ENCODE data around the gene MIGA2. TPM values are rescaled to one million over a fixed set of nuclear protein-coding genes. Genes with fewer than 3 reads are reported as not detected.

Gene MIGA2
- total and polyA plus RNA-seq, 2 of the 4 experiments (the other 2 are of a cell fraction), result 12.5 to 25.3 TPM

DNA sequence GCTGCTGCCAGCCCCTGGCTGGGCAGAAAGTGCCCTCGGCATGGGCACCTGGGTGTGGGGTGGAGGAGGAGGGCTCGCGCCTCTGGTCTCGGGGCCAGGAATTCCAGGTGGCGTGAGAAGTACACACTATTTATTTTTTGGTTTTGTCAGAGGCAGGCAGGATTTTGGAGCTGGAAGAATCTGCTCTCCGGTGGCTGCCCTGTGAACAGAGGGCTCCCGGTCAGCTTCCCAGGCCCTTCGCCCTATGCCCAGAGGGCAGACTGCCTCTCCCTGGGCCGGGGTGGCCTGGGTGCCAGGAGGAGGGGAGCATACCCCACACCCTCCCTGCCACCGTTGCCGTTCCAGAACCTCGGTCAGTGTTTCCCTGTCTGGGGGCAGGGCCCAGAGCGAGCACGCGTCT is 52.8 kb downstream of the MIGA2 start:
- TF ChIP-seq RFX5 (IDR thresholded peaks at IDR 0.05; ENCODE audit: low read depth, low read length) (no peak), MAFK (IDR thresholded peaks at IDR 0.05; ENCODE audit: low read depth, low read length) (no peak), CHD1 (IDR thresholded peaks at IDR 0.05; ENCODE audit: low read depth, low read length) (no peak), CEBPB (IDR thresholded peaks at IDR 0.05; ENCODE audit: low read depth, low read length) (no peak), MAZ (IDR thresholded peaks at IDR 0.05; ENCODE audit: borderline replicate concordance, low read depth, low read length) (no peak), SMC3 (IDR thresholded peaks at IDR 0.05; ENCODE audit: low read depth, low read length) (no peak), BHLHE40 (IDR thresholded peaks at IDR 0.05; ENCODE audit: low read depth, low read length) (no peak), POLR2A (IDR thresholded peaks at IDR 0.05; ENCODE audit: low read depth, low read length) (no peak), FOS (IDR thresholded peaks at IDR 0.05; ENCODE audit: low read depth, low read length) (no peak), MXI1 (IDR thresholded peaks at IDR 0.05; ENCODE audit: borderline replicate concordance, low read depth, low read length) (no peak), RAD21 (IDR thresholded peaks at IDR 0.05; ENCODE audit: low read length) (no peak), ELK1 (IDR thresholded peaks at IDR 0.05; ENCODE audit: borderline replicate concordance, low read depth, low read length) (no peak)
- TF ChIP-seq, protein P1, sequence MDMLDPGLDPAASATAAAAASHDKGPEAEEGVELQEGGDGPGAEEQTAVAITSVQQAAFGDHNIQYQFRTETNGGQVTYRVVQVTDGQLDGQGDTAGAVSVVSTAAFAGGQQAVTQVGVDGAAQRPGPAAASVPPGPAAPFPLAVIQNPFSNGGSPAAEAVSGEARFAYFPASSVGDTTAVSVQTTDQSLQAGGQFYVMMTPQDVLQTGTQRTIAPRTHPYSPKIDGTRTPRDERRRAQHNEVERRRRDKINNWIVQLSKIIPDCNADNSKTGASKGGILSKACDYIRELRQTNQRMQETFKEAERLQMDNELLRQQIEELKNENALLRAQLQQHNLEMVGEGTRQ (IDR thresholded peaks at IDR 0.05; ENCODE audit: low read depth, low read length), result no peak
- TF ChIP-seq, protein P2, sequence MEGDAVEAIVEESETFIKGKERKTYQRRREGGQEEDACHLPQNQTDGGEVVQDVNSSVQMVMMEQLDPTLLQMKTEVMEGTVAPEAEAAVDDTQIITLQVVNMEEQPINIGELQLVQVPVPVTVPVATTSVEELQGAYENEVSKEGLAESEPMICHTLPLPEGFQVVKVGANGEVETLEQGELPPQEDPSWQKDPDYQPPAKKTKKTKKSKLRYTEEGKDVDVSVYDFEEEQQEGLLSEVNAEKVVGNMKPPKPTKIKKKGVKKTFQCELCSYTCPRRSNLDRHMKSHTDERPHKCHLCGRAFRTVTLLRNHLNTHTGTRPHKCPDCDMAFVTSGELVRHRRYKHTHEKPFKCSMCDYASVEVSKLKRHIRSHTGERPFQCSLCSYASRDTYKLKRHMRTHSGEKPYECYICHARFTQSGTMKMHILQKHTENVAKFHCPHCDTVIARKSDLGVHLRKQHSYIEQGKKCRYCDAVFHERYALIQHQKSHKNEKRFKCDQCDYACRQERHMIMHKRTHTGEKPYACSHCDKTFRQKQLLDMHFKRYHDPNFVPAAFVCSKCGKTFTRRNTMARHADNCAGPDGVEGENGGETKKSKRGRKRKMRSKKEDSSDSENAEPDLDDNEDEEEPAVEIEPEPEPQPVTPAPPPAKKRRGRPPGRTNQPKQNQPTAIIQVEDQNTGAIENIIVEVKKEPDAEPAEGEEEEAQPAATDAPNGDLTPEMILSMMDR (conservative IDR thresholded peaks at IDR 0.05; ENCODE audit: low read depth, low read length), result no peak
- H3K4me1 ChIP-seq (ENCODE audit: control insufficient read depth, insufficient read depth, low read length), result no peaks in the 10 kb centered on the region
- no peak overlapping the region for H2AK9ac ChIP-seq (replicated peaks; ENCODE audit: low read depth, low read length, poor library complexity)
- dilution Hi-C loops (cut with HindIII; ENCODE audit: low sequenced_read_pairs, unreplicated experiment), result no loop called here
- DNase-seq, result no peak
- H3K9ac ChIP-seq (ENCODE audit: low read depth, low read length), result no peak overlapping the region
- H3K4me2 ChIP-seq (ENCODE audit: low read depth, low read length), result no peak overlapping the region
- no peak overlapping the region for H4K91ac ChIP-seq (ENCODE audit: insufficient read depth, low read depth, low read length)
- no peak overlapping the region for H2BK5ac ChIP-seq (ENCODE audit: low read depth, low read length, poor library complexity, severe bottlenecking)
- no peak overlapping the region for H2BK15ac ChIP-seq (ENCODE audit: low read depth, low read length)
- H3K9me3 ChIP-seq (ENCODE audit: control insufficient read depth, insufficient read depth, low read length), result no peaks in the 10 kb centered on the region
- no peak overlapping the region for H3K4me3 ChIP-seq (ENCODE audit: insufficient read depth, low read depth, low read length)
- CTCF ChIA-PET, result no interaction called here
- intact Hi-C loops (cut with micrococcal nuclease), result no loop called here
- no peak overlapping the region for H2BK20ac ChIP-seq (ENCODE audit: low read depth, low read length)
- no peak overlapping the region for H4K8ac ChIP-seq (ENCODE audit: low read depth in 2 of 2, low read length in 2 of 2)
- no peak overlapping the region for H3K4ac ChIP-seq (ENCODE audit: low read depth, low read length)
- ATAC-seq (ENCODE audit: low read depth), result no peak
- H2AK5ac ChIP-seq (ENCODE audit: low read depth, low read length), result no peak overlapping the region
- H4K20me1 ChIP-seq (ENCODE audit: insufficient read depth, low read length), result no peaks in the 10 kb centered on the region
- no peak overlapping the region for H3K56ac ChIP-seq (ENCODE audit: extremely low read depth, insufficient read depth, low read length)
- no peak overlapping the region for H3K27ac ChIP-seq (ENCODE audit: insufficient read depth, low read length)
- no peak overlapping the region for H3K14ac ChIP-seq (replicated peaks; ENCODE audit: low read depth, low read length)
- H3K27me3 ChIP-seq (ENCODE audit: control insufficient read depth, insufficient read depth, low read length), result no peaks in the 10 kb centered on the region
- H3K79me1 ChIP-seq (ENCODE audit: low read depth in 1 of 2, low read length in 2 of 2), result peaks cover 2 to 3% of the 10 kb centered on the region in 2 experiments; a peak in 3 of 4 replicates
- H3K9me1 ChIP-seq (ENCODE audit: insufficient read depth, low read length), result no peaks in the 10 kb centered on the region
- no peak overlapping the region for H3K23ac ChIP-seq (ENCODE audit: low read depth, low read length)
- BruUV-seq (replicated peaks), result no TSS peak
- H2BK120ac ChIP-seq (ENCODE audit: low read depth, low read length), result no peak overlapping the region
- POLR2A ChIA-PET (ENCODE audit: unreplicated experiment), result no interaction called here
- in situ Hi-C loops (cut with MboI; ENCODE audit: low sequenced_read_pairs), result no loop called here
- H3K18ac ChIP-seq (ENCODE audit: low read depth, low read length), result no peak overlapping the region
- H3K36me3 ChIP-seq (ENCODE audit: control insufficient read depth, insufficient read depth, low read length), result peaks cover 34% of the 10 kb centered on the region; the same call in 1 of the 2 replicates
- H4K5ac ChIP-seq (ENCODE audit: low read depth, low read length), result no peak overlapping the region
- 93% methylated on average over 10 of the region's 15 CpGs; no CpG with 5 or more reads in 1 of the 2 experiments for WGBS, 2 experiments (ENCODE audit: extremely low coverage in 2 of 2, insufficient read length in 1 of 2)
- no peak overlapping the region for H2AFZ ChIP-seq (replicated peaks; ENCODE audit: low read length, poor library complexity)

All from IMR-90 (cell line).